GM12864 (cell line): ENCODE results near the gene TMEM203.
A peak's percentile ranks its signal among the peaks of the same experiment; 100 is the strongest.

Experiments
- DNase-seq: peaks from one replicate; pipeline ENCODE4 v3.0.0-alpha.2; 2011; ENCODE audit warnings: low read depth
- H3K4me3 ChIP-seq: 2 replicates; pipeline ENCODE4 v1.5.1; 2011; ENCODE audit warnings: mild to moderate bottlenecking, low read depth, low read length, control low read depth
- CTCF ChIP-seq: IDR thresholded peaks from 2 replicates; pipeline ENCODE4 v1.5.1; 2011; ENCODE audit warnings: low read depth, mild to moderate bottlenecking, moderate library complexity, low read length, control low read depth, inconsistent platforms; ENCODE audit errors: missing control alignments

Gene TMEM203

GRCh38 chr9:137178939-137179630, 26.4 kb downstream of the TMEM203 start:
- DNase-seq, result no peak
- no peak overlapping the region for H3K4me3 ChIP-seq
- TF ChIP-seq CTCF, result no peak

DNA sequence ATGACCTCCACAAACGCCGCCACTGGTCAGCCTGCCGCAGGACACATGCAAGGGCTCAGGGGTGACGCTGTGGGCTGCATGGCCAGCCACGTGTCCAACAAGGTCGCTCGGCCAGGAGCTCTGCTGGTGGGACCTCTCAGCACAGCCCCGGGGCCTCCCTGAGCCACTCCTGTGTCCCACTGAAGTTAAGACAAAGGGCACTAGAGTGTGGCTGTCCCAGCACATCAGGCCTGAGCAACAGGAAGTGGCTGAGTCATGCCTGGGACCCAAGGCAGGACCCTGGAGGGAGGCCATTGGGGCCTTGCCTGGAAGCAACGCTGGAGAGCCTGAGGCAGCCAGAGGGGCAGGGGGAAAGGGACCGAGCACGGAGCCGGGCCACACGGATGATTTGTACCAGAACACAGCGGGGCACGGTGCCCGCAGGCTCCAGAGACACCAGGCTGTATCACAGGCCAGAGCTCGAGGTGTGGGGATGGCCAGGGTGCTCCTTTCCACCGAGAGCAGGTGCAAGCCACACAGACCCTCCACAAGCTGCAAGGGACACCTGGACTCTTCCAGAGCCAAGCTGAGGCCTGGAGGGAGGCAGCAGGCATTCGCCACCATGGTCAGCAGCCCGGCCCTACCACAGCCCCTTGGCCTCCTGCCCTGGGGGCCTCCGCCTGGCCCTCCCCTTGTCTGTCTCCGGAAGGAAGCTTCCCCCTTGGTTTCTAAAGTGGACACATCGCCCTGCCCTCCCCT, 27.1 kb downstream of the TMEM203 start:
- no peak for DNase-seq
- no peak overlapping the region for H3K4me3 ChIP-seq
- no peak for TF ChIP-seq CTCF

DNA sequence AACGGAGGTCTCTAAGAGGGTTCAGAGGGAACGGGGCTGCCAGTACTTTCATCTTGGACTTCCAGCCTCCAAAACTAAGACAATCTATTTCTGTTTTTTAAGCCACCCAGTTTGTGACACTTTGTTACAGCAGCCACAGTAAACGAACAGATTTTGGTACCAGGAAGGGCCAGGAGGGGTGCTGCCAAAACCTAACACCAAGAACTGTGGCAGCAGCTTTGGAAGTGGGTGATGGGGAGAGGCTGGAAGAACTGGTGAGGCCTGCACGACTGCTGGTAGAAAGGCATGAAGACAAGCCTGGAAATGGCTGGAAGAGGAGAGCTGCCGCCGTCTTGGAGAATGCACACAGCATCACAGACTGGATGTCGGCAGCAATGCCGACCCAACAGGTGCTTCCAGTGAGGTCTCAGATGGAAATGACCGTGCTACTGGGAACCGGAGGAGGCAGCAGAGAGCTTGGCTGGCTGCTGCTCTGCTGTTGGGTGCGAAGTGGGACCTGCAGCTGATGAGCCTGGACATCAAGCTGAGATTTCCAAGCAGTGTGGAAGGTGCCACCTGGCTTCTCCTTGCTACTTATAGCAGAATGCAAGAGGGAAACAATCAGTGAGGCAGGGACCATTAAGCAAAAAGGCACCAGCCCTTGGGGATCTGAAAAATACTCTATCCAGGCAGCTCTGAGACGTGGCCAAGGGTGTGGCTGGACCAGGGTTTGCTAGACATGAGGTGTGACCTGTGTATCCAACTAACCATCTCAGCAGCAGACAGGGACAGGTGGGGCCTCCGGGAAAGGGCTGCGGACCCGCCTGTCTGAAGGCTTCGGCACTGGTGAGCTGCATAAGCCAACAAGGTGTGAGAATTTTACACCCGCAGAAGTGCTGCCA, 28.9 kb downstream of the TMEM203 start:
- no peak overlapping the region for H3K4me3 ChIP-seq
- no peak for DNase-seq
- peak; percentile 91 for TF ChIP-seq CTCF

- no peak for DNase-seq
- H3K4me3 ChIP-seq, result no peak overlapping the region
- TF ChIP-seq CTCF, result peak; percentile 28
These were observed 30.0 kb downstream of the TMEM203 start for GRCh38 chr9:137175345-137175961.

- DNase-seq, result no peak
- TF ChIP-seq CTCF, result no peak
- H3K4me3 ChIP-seq, result no peak overlapping the region
These were observed 30.6 kb downstream of the TMEM203 start for GRCh38 chr9:137174722-137175293.
